ENCODE results near the gene KDM5C.
"Not testable (repeated sequence)": the region's sequence is repeated elsewhere in the genome, so short reads cannot be mapped to it uniquely, and the experiment has no call there.

- TF ChIP-seq POLR2A, CTCF (IDR thresholded peaks at IDR 0.05): not testable (repeated sequence)
Measured at GRCh38 chrX:53164566-53164965, 60.4 kb downstream of the KDM5C start.

All from body of pancreas (tissue), 4 donors.